DMS153 (cell line): ENCODE results near the gene SND1.
A peak's percentile ranks its signal among the peaks of the same experiment; 100 is the strongest.
"Not testable (repeated sequence)": the region's sequence is repeated elsewhere in the genome, so short reads cannot be mapped to it uniquely, and the experiment has no call there.

ENCODE experiments used
- DNase-seq: peaks from one replicate; lab custom pipeline; 2025; lab: John Stamatoyannopoulos, UW

SND1 gene

DNA sequence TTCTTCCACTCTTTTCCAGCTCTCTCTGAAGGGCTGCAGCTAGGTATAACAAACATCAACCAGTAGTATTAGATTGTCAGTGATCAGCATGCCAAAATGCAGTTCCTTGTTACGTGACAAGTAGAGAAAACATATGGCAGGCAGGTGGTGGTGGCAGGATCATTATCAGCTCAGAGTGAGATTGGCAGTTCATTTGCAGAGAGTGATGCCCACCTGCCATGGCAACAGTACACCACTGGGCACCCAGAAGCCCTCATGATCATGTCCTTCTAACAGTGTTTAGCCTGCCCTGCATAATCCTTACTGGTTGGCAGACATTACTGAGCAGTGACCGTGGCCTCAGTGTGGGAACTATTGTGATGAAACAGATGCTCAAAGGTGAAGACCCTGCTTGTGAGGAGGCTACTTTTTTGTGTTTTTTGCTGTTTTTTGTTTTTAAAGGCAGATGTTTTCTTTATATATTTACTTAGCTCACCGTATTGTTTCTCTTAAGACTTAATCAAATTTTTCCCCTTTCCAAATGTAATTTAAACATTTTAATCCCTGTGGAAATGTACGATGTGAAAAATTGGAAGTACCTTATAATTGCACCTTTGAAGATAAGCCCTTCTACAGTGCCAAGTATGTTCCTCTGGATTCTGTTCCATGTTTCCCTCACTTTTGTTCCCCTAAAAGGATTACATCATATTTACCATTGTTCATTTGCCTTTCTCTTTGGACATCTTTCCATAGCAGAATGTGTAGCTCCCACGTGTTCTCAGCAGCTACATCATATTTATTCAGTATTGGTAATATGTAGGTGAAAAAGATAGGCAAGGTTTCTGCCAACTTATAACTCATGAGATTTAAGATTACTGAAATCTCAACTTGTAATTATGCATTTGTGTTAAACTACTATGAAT, 179.6 kb downstream of the SND1 start:
- no peak for DNase-seq

DNA sequence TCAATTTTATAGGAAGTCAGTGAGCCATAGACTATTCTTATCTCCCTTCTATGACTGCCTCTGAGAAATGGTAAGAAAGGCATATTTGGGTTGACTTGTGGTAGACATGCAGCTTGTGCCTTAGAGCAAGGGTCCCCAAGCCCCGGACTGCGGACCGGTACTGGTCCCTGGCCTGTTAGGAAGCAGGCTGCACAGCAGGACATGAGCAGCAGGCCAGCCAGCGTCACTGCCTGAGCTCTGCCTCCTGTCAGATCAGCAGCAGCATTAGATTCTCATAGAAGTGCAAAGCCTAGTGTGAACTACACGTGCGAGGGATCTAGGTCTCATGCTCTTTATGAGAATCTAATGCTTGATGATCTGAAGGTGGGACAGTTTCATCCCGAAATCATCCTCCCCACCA, 180.6 kb downstream of the SND1 start:
- DNase-seq, result no peak

DNA sequence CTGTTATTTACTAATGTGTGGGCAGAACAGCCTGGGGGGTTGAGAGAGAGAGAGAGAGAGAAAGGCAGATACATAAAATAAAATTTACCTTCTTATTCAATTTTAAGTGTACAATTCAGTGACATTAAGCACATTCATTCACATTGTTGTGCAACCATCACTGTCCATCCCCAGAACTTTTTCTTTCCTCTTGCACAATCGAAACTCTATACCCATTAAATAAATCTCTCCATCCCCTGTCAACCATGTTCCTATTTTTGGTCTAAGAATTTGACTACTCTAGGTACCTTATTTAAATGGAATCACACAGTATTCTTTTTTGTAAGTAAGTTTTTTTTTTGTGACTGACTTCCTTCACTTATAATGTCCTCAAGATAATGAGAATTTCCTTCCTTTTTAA, 181.6 kb downstream of the SND1 start:
- no peak for DNase-seq

GRCh38 chr7:127835679-127836078, 183.7 kb downstream of the SND1 start:
- DNase-seq, result no peak

- DNase-seq, result not testable (repeated sequence)
Measured at GRCh38 chr7:127837816-127838410, 185.9 kb downstream of the SND1 start.

DNA sequence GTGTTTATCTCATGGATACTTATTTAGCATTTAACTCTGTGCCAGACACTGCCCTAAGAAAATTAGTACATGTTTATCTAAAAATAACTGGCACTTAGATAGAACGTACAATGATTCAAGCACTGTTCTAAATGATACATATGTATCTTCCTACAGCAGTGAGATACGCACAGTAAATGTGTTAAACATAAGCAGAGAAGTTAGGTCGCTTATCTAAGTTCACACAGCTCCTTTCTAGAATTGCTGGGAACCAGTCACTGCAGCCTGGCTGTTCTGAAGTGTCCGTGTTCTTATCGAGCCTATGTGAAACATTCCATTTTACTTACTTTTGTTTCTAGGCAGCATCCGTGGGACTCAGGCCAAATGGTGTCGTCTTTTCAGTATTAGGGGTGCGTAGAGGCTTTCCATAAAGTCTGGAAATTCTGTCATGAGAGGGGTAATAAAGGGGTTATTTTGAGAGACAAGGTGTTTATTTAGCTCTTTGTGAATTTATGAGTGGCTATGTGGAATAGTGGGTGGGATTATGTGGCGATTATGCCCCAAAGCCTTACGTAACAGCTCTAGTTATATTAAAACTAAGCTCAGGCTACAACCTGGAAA, 186.9 kb downstream of the SND1 start:
- no peak for DNase-seq

DNA sequence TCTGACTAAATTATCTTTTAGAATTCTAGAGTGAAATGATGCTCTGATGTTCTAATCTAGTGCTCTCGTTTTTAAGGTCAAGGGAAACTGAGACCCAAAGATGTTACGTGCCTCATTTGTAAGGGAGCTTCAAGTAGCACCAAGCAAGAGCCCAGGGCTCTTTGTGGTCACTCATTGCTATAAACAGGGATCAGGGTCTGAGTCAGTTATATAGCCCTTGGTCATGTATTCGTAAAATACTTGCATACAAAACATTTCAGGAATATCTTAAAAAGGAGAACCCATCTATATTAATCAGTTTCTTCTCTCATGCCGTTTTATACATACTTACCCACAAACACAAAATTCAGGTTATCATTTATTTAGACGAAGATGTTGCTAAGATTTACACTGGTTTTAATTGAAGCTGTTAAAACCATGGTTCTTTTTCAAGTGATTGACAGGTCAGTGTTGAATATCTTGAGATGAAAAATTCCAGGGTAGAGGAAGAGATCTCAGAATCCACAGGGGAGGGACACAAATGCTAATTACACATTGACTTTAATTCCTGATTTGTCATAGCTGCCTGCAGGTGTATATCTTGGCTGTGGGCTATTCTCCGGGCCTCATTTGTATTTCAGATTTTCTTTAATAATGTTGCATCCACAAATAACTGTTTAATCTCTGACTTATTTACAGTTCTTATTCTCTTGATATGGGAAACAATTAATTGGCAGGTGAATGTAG, 188.4 kb downstream of the SND1 start:
- no peak for DNase-seq

GRCh38 chr7:127844165-127844564, 192.2 kb downstream of the SND1 start:
- DNase-seq, result no peak

DNA sequence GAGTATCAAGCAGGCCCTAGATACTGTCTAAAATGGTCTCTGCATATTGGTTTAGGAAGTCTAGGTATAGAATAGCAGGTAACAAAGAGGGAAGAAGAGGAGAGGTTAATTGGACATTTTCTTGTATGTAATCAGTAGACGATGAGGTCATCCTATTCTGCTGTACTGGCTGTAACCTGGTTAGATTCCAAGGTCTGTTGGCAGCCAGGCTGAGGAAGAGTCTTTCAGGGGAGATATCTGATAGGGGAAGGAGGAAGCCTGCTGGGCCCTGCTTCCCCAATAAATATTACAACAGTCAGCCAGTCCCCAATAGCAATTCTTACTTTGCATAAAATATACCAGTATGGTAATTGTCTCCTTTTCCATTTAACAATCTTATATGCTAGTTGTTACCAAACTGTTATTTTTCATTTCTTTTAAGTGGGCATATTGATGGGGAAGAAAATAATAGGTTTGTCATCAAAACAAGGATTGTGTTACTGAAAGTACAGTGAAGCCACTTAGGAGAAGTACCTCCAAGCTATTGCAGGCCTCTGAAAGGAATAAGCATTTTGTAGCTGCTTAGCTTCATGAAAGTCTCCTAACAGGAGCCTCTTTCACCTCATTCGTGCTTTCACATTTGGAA, 192.8 kb downstream of the SND1 start:
- peak; percentile 9 for DNase-seq

DNA sequence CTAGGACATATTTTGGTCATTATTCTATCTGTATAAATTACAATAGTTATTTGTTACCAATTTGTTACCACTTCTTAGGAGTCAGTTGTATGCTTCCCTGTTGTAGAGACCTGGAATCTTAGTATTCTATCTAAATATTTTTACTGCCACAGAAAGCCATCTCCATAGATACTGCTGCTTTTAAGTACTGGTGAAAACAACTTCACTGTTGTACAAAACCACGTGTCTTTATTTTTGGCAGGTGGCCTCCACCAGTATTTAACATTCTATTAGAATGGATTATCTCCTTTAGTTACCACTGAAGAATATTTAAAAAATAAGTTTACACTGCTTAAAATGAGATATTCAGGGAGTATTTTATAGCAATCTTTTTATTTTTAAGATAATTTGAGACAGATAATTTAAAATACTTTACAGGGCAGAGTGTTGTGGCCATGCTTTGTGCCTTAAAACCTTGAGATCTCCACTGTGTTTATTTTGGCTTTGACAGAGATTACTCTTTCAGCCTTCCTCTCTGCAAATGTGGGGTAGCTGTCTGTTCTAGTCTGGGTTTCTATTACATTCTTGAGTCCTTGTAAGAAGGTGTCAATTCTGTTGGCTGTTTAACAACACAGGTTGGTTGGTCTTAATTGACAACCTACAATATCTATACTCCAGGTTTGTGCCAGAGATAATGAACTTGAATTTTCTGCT, 193.7 kb downstream of the SND1 start:
- DNase-seq, result no peak

GRCh38 chr7:127847641-127848040, 195.6 kb downstream of the SND1 start:
- no peak for DNase-seq

DNA sequence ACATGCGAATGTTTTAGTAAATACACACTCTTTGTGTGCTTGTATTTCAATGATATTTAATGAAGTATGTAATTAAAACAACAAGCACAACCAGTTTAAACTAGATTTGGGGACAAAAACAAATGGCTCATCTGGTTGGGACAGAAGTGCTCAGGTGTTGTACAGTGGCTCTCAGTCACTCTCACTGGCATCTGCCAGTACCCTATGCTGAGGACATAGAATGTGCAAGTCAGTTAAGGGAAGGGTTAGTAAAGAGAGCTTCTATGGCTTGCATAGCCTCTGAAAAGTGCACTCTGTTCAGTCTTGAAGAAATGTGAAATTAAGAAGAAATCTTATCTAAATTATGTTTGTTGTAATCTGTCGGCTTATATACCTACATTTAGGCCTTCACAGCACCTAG, 196.2 kb downstream of the SND1 start:
- no peak for DNase-seq

GRCh38 chr7:127850195-127850594, 198.2 kb downstream of the SND1 start:
- DNase-seq, result no peak

GRCh38 chr7:127854383-127854782, 202.4 kb downstream of the SND1 start:
- no peak for DNase-seq

- DNase-seq, result no peak
Measured at GRCh38 chr7:127857464-127857841, 205.5 kb downstream of the SND1 start.

- no peak for DNase-seq
Measured at GRCh38 chr7:127858091-127858914, 206.3 kb downstream of the SND1 start.

DNA sequence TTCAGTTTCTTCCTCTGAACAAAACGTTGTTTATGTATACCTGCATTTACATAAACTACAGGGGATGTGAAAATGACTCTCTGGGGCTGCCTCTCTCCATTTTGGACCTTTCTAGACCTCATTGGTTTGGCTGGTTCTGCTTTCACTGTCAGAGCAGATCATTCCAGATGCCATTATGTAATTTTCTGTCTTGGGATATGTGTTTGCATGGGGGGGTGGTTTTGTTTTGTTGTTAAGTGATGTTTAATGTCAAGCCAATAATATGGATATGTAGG, 206.9 kb downstream of the SND1 start:
- DNase-seq, result no peak

- DNase-seq, result no peak
Measured at GRCh38 chr7:127859330-127859729, 207.3 kb downstream of the SND1 start.

- no peak for DNase-seq
Measured at GRCh38 chr7:127862525-127862924, 210.5 kb downstream of the SND1 start.

DNA sequence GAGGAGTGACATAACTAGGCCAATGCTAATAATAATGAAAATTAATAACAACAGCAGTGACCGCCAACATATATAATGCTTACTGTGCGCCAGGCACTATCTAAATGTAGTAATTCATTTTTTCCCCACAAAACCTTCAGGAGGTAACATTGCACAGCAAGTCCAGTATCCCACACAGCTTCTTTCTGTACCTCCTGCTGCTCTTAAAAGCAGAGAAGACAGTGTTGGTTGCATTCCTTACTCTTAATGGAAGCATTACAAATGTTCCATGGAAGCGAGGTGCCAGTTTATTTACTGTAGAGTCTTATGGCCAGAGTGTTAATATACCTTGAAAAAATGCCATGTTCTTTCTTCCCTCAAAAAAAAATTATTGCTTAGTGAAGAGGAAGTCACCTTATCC, 211.1 kb downstream of the SND1 start:
- DNase-seq, result no peak

DNA sequence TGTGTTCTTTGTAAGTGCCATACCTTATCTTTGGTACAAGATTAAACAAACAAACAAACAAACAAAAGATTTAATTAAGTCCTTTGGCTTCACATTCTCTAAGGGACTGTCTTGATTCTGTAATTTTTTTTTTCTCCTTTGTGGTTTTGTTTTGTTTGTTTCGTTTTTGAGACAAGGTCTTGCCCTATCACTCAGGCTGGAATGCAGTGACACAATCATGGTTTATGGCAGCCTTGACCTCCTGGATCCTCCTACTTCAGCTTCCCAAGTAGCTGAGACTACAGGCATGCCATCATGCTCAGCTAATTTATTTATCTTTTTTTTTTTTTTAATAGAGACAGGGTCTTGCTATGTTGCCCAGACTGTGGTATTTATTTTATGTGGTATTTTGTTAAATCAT, 213.5 kb downstream of the SND1 start:
- DNase-seq, result no peak
